GM12801 (cell line): ENCODE measurements around the gene SOX10.

Source experiments
- CTCF ChIP-seq: IDR thresholded peaks from one replicate; pipeline ENCODE4 v1.5.1; 2011; ENCODE audit warnings: control low read depth; ENCODE audit not compliant: insufficient read length; ENCODE audit errors: extremely low read depth

SOX10 gene

GRCh38 chr22:37990301-37990700 lies 5.9 kb upstream of the SOX10 start:
- TF ChIP-seq CTCF: no peak

- TF ChIP-seq CTCF: no peak
These were observed 5.0 kb upstream of the SOX10 start for GRCh38 chr22:37989146-37990045.

GRCh38 chr22:37986371-37986770 lies 2.0 kb upstream of the SOX10 start:
- TF ChIP-seq CTCF: no peak

GRCh38 chr22:37985751-37986281 lies 1.5 kb upstream of the SOX10 start:
- TF ChIP-seq CTCF: no peak

GRCh38 chr22:37985050-37985585 lies 763 bp upstream of the SOX10 start:
- no peak for TF ChIP-seq CTCF

GRCh38 chr22:37982938-37983859 lies 1.2 kb downstream of the SOX10 start:
- TF ChIP-seq CTCF: no peak
